Panc1 (cell line): ENCODE measurements around the gene CDC25B. TPM values are rescaled to one million over a fixed set of nuclear protein-coding genes. Genes with fewer than 3 reads are reported as not detected.

Experiments used
- ATAC-seq: fragments of 200-7000 bp; cut with Tn5 transposase; 2 replicates; pipeline ENCODE4 v1.9.1; 2020; ENCODE audit warnings: mild to moderate bottlenecking, moderate library complexity
- BruUV-seq: library from RNA; stranded (reverse); fragments of 400-500 nt; replicated peaks from 2 replicates; lab custom pipeline; 2021; lab: Mats Ljungman, UMichigan
- CTCF ChIA-PET: fragments of 300-600 bp; sonication (Branson Sonifier 250); formaldehyde crosslinking; loops from one replicate; lab custom pipeline; 2022; ENCODE audit warnings: antibody characterized with exemption; lab: Charles Lee
- POLR2A ChIA-PET: fragments of 300-600 bp; sonication (Branson Sonifier 250); formaldehyde crosslinking; loops from one replicate; lab custom pipeline; 2022; ENCODE audit warnings: antibody characterized with exemption; lab: Charles Lee
- DNase-seq: peaks from one replicate; pipeline ENCODE4 v3.0.0-alpha.2; 2010; ENCODE audit warnings: low read depth, low spot score
- H3K27ac ChIP-seq: 2 replicates; pipeline ENCODE4 v1.5.1; 2011; ENCODE audit warnings: mild to moderate bottlenecking, low read length, inconsistent platforms
- H3K27me3 ChIP-seq: fragments of 200-500 bp; sonication (Bioruptor generic); 2 replicates; pipeline ENCODE4 v1.6.0; 2014; ENCODE audit warnings: low read length, inconsistent platforms; ENCODE audit not compliant: control insufficient read depth, insufficient read depth
- H3K36me3 ChIP-seq: fragments of 200-500 bp; sonication (Bioruptor generic); 2 replicates; pipeline ENCODE4 v1.5.1; 2014; ENCODE audit warnings: inconsistent platforms, mild to moderate bottlenecking, low read length, moderate library complexity; ENCODE audit not compliant: control insufficient read depth, insufficient read depth
- H3K4me1 ChIP-seq: 2 replicates; pipeline ENCODE4 v1.5.1; 2011; ENCODE audit warnings: inconsistent platforms, mild to moderate bottlenecking, low read length, moderate library complexity; ENCODE audit not compliant: control insufficient read depth, insufficient read depth
- H3K4me3 ChIP-seq, 2 experiments: 2 replicates each; pipeline ENCODE4 v1.5.1; 2011 to 2012; ENCODE audit warnings: low read depth in 2 of 2, low read length in 2 of 2, mild to moderate bottlenecking in 2 of 2, inconsistent platforms in 1 of 2, moderate library complexity in 1 of 2
- H3K9me3 ChIP-seq: fragments of 200-500 bp; sonication (Bioruptor generic); 2 replicates; pipeline ENCODE4 v1.5.1; 2014; ENCODE audit warnings: low read depth, mild to moderate bottlenecking, inconsistent platforms, low read length, moderate library complexity; ENCODE audit not compliant: control insufficient read depth, insufficient read depth
- POLR2AphosphoS5 ChIP-seq: IDR thresholded peaks from 2 replicates; pipeline ENCODE4 v1.6.1; 2012; ENCODE audit warnings: mild to moderate bottlenecking, low read depth, low read length, moderate library complexity
- SIN3A ChIP-seq: IDR thresholded peaks from 2 replicates; pipeline ENCODE4 v1.6.1; 2012; ENCODE audit warnings: low read depth, mild to moderate bottlenecking, low read length, moderate library complexity, borderline replicate concordance; ENCODE audit not compliant: insufficient read depth
- TCF7L2 ChIP-seq: IDR thresholded peaks from 2 replicates; pipeline ENCODE4 v1.6.1; 2011; ENCODE audit warnings: mild to moderate bottlenecking, low read depth, low read length, inconsistent platforms
- in situ Hi-C: cut with HindIII; loops from 2 replicates; pipeline ENCODE4 v1.10.0; 2016; ENCODE audit warnings: low sequenced_read_pairs, low pct_unique_long_range_greater_than_20kb
- intact Hi-C: fragments of 100-400 bp; cut with micrococcal nuclease; formaldehyde crosslinking; loops from one replicate; pipeline ENCODE4 v1.10.0; 2022; ENCODE audit not compliant: unreplicated experiment
- total RNA-seq: library from RNA; stranded (reverse); gene quantifications from one replicate; pipeline ENCODE4 v1.2.1, GENCODE V29; 2021; ENCODE audit not compliant: unreplicated experiment
- TF ChIP-seq, protein P1 (sequence below): fragments of 450-650 bp; IDR thresholded peaks from 2 replicates; pipeline ENCODE4 v1.5.1; 2017; ENCODE audit warnings: mild to moderate bottlenecking
- TF ChIP-seq, protein P2 (sequence below), 2 experiments: IDR thresholded peaks; 2 replicates each; pipeline ENCODE4 v1.6.1; 2011 to 2012; ENCODE audit warnings: low read depth in 2 of 2, control low read depth in 1 of 2, low read length in 1 of 2, mild to moderate bottlenecking in 1 of 2, moderate library complexity in 1 of 2; ENCODE audit not compliant: insufficient read depth in 1 of 2

CDC25B gene
- total RNA-seq, 1 experiment from 2014 or later, result 170 TPM

DNA sequence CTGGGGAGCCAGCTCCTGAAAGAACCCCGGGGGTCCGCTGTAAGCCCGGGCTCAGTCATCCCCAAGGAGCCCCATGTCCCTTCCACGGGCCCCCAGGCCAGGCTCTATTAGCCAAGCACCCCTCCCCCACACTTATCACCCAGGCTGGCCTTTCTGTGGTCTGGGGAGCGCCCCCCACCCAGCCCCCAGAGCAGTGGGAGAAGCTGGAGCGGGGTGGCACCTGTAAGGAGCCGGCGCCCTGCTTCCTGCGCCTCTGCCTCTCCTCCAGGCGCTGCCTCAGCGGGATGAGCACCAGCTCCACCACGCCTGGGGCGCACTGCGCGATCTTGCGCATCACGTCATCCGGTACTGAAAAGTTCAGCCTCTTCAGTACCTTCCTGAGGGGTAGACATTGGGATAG lies 17.1 kb upstream of the CDC25B start:
- ChIA-PET CTCF (no interaction called here), POLR2A (interaction anchor here (0.6 to 1.3 kb wide), 2 partner anchors 12 to 36 kb away, joined by 3 to 4 read pairs; partner anchors contain the start of gene ADISSP)
- H3K27me3 ChIP-seq, result no peaks in the 10 kb centered on the region
- H3K36me3 ChIP-seq, result no peaks in the 10 kb centered on the region
- H3K9me3 ChIP-seq, result no peaks in the 10 kb centered on the region
- H3K4me1 ChIP-seq, result peaks cover 10% of the 10 kb centered on the region
- TF ChIP-seq TCF7L2 (no peak), SIN3A (no peak), POLR2AphosphoS5 (no peak)
- TF ChIP-seq, protein P1, sequence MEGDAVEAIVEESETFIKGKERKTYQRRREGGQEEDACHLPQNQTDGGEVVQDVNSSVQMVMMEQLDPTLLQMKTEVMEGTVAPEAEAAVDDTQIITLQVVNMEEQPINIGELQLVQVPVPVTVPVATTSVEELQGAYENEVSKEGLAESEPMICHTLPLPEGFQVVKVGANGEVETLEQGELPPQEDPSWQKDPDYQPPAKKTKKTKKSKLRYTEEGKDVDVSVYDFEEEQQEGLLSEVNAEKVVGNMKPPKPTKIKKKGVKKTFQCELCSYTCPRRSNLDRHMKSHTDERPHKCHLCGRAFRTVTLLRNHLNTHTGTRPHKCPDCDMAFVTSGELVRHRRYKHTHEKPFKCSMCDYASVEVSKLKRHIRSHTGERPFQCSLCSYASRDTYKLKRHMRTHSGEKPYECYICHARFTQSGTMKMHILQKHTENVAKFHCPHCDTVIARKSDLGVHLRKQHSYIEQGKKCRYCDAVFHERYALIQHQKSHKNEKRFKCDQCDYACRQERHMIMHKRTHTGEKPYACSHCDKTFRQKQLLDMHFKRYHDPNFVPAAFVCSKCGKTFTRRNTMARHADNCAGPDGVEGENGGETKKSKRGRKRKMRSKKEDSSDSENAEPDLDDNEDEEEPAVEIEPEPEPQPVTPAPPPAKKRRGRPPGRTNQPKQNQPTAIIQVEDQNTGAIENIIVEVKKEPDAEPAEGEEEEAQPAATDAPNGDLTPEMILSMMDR, result no peak
- TF ChIP-seq, protein P2, sequence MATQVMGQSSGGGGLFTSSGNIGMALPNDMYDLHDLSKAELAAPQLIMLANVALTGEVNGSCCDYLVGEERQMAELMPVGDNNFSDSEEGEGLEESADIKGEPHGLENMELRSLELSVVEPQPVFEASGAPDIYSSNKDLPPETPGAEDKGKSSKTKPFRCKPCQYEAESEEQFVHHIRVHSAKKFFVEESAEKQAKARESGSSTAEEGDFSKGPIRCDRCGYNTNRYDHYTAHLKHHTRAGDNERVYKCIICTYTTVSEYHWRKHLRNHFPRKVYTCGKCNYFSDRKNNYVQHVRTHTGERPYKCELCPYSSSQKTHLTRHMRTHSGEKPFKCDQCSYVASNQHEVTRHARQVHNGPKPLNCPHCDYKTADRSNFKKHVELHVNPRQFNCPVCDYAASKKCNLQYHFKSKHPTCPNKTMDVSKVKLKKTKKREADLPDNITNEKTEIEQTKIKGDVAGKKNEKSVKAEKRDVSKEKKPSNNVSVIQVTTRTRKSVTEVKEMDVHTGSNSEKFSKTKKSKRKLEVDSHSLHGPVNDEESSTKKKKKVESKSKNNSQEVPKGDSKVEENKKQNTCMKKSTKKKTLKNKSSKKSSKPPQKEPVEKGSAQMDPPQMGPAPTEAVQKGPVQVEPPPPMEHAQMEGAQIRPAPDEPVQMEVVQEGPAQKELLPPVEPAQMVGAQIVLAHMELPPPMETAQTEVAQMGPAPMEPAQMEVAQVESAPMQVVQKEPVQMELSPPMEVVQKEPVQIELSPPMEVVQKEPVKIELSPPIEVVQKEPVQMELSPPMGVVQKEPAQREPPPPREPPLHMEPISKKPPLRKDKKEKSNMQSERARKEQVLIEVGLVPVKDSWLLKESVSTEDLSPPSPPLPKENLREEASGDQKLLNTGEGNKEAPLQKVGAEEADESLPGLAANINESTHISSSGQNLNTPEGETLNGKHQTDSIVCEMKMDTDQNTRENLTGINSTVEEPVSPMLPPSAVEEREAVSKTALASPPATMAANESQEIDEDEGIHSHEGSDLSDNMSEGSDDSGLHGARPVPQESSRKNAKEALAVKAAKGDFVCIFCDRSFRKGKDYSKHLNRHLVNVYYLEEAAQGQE (IDR thresholded peaks at IDR 0.05; ENCODE audit: insufficient read depth in 1 of 2, low read depth in 2 of 2, low read length in 1 of 2), result no peak
- DNase-seq (no peak), ATAC-seq (no peak)
- intact Hi-C loops, result no loop called here
- in situ Hi-C loops, result no loop called here
- no peak overlapping the region for H3K27ac ChIP-seq
- no TSS peak for BruUV-seq
- H3K4me3 ChIP-seq, result no peak overlapping the region

DNA sequence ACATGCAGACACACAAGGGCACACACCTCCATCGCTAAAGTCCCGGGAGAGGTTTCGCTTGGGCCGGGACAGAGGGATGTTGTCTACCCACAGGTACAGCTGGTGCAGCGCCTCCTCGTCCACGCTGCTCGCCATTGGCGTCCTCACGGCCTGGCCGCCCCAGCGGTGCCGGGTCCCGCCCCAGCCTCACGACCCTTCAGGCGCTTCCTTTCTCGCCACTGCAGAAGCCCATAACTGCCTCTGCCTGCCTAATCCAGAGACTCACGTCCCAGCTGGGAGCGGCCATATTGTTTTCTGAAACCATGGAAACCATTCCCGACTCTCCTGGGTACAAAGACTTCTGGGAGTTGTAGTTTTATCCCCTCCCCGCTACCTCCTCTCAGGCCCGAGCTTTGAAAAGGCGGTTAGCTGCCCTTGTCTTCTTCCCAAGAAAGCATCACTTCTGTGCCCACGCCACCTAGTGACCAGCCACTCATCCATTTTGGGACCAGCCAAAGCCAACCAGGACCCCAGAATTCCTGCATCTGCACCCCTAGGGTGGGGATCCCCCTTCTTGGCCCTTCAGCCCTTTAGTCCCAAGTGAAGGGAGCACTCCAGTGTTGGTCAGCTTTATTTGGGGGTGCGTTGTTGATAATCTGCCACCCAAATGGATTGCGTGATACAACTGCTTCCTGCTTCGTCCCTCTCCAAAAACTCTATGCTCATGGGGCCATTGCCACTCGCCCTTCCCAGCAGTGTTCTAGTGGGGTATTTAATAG lies 14.8 kb upstream of the CDC25B start, which contains the start of gene SPEF1:
Gene SPEF1 (minus strand): TSS at position 296 of the 758 bp plus-strand sequence. CDS start 161 bp downstream, at position 135.
- ChIA-PET POLR2A (interaction anchor here (0.5 to 0.7 kb wide), 2 partner anchors 39 to 77 kb away, joined by 3 to 9 read pairs; partner anchors contain the start of gene AP5S1), CTCF (interaction anchor here (0.6 to 1.6 kb wide), 8 partner anchors 14 to 104 kb away, joined by 3 to 9 read pairs (median 4); partner anchors contain the start of genes ADISSP and AP5S1)
- no peak within 1 kb of the TSS for H3K27ac ChIP-seq
- peak; percentile 91 for DNase-seq
- in situ Hi-C loops (no loop called here), intact Hi-C loops (loop anchor here (1.0 kb wide), 1 partner anchor 28 kb away; no protein-coding TSS in a partner anchor)
- H3K36me3 ChIP-seq, result no peaks in the 10 kb centered on the region
- no peaks in the 10 kb centered on the region for H3K27me3 ChIP-seq
- H3K4me3 ChIP-seq, result peak within 1 kb of the TSS; percentile 48 to 58
- H3K4me1 ChIP-seq, result peaks cover 17% of the 10 kb centered on the region
- TF ChIP-seq, protein P2 (IDR thresholded peaks at IDR 0.05; ENCODE audit: insufficient read depth in 1 of 2, low read depth in 2 of 2, low read length in 1 of 2), result no peak
- TF ChIP-seq, protein P1, result peak; percentile 90
- TF ChIP-seq SIN3A (peak; percentile 94), POLR2AphosphoS5 (peak; percentile 94), TCF7L2 (peak; percentile 50; the same call in 1 of the 2 replicates)
- no TSS peak for BruUV-seq
- no peaks in the 10 kb centered on the region for H3K9me3 ChIP-seq
- peak; percentile 88 for ATAC-seq
